GM21381 (cell line): ENCODE results near the gene RAB11FIP4.

Source experiments
- ATAC-seq: cut with Tn5 transposase; IDR thresholded peaks from one replicate; pipeline ENCODE4 v1.9.1; 2021; ENCODE audit warnings: mild to moderate bottlenecking, moderate library complexity; ENCODE audit not compliant: unreplicated experiment

Gene RAB11FIP4

DNA sequence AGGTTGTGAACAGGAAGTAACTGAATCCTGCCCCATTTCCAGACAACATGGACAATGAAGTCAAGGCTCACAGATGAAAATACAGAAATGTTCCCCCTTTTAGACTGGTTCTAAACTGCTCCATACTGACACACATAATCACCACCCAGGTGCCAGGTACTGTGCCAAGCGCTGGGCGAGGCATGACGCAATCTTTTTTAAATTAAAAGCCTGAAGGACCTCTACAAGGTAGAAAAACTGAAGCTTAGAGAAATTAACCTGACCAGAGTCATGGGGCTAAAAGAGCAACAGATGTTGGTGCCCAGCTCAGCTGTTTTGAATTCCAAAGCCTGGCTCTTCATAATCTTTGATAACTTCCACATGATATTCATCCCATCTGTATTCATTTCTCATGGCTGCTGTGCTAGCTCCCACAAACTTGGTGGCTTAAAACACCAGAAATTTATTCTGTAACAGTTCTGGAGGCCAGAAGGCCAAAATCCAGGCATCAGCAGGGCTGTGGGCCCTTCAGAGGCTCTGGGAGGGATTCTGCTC is 4.9 kb upstream of the RAB11FIP4 start:
- no peak for ATAC-seq

DNA sequence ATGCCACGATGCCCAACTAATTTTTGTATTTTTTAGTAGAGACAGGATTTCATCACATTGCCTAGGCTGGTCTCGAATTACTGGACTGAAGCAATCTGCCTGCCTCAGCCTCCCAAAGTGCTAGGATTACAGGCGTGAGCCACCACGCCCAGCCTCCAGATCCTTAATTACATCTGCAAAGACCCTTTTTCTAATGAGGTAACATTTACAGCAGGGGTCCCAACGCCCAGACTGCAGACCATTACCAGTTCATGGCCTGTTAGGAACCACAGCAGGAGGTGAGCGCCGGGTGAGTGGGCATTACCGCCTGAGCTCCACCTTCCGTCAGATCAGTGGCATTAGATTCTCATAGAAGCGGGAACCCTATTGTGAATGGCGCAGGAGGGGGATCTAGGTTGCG is 4.0 kb upstream of the RAB11FIP4 start:
- no peak for ATAC-seq

DNA sequence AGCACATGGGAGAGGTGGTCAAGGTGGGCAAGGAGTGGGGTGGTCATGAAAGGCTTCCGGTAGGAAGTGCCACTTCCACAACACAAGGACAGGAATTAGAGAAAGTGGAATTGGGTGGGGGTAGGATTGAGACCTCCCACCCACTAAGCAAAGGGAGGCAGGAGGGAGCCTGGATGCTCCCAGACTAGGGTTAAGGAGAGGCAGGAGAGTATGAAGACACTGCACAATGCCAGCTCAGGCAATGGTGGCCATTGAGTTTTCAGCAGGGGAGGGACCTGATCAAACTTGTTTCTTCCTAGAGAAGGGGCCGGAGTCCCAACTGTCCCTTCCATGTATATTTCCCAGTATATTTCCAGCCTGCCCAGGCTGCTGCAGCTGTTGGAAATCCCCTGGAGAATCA is 3.1 kb upstream of the RAB11FIP4 start:
- ATAC-seq, result no peak

DNA sequence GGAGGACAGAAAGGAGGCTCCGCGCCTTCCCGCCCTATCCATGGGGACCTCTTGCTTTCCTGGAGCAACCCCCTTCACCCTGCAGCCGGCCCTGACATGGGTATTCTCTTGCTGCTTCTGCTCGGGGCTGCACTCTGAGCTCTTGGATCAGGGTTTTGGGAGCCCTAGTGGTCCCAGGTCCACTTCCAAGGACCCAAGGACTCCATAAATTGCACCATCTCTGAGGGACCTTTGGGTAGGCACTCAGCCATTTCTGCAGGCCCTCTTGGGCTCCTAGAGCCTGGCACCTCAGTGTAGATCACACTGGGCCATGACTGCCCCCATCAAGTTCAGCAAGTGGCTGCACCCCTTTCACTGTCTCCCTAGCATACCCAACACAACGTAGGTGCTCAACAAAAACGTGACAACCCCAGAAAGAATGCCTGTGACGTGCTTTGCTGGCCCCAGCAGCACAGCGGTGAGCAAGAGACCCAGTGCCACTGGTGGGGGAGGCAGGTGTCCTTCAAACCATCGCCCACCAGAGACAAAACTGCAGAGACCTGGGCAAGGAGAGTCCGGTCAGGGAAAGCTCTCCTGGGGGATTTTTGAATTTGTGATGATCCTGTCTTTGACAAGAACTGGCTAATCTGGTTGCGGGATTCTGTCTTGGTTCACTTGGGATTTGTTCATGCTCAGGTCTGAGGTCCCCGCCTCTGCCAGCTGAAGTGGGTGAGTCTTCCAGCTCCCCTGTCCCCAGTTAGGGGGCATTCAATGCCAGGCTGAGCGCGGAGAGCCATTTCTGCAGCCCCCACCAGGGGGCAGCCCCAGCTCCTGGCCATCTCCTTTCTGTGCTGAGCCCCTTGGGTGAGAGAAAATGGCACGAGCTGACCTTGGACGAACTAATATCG is 2.5 kb upstream of the RAB11FIP4 start:
- no peak for ATAC-seq

DNA sequence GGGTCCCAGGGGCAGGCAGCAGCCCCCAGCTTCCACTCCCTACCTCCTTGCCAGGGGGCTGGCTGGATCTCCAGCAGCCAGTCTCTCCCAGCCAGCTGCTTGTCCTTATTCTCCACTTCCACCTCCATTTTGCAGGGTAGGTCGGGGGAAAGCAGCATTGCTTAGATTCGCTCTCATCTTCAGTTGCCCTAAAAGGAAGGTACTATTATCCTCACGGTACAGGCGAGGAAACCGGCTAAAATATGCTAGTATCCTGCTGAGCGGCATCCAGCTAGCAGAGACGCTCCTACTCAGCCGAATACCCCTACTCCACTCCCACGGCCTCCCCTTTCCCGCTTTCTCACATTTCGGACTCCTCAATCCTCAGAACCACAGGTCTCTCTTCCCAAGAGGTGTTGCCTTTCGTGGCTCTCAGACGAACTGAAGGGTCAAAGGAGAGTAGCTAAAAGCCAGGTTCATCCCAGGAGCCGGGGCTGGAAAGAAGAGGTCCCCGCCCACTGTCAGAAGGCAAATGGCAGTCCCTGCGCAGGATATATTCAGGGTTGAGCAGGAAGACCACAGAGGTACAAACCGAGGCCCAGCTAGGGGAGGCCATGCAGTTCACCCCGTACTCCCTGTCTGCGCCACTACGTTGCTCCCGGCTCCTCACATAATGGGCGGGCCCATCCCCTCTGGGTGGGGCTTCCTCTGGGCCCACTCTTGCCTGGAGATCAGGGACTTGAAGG is 1.7 kb upstream of the RAB11FIP4 start:
- ATAC-seq, result no peak

DNA sequence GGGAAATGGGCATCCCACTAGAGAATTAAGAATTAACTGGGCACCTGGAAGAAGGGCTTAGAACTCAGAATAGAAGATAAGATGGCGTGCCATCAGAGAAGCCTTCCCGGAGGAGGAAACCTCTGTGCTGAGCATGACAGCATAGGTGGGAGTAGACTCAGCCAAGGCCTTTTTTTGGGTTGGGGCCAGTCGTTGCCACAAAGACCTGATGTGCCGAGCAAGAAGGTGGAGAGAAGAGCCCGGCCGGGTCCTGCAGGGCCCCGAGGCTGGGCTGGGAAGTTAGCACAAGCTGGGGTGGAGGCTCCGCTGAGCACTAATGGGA is 1.1 kb upstream of the RAB11FIP4 start:
- ATAC-seq, result no peak

DNA sequence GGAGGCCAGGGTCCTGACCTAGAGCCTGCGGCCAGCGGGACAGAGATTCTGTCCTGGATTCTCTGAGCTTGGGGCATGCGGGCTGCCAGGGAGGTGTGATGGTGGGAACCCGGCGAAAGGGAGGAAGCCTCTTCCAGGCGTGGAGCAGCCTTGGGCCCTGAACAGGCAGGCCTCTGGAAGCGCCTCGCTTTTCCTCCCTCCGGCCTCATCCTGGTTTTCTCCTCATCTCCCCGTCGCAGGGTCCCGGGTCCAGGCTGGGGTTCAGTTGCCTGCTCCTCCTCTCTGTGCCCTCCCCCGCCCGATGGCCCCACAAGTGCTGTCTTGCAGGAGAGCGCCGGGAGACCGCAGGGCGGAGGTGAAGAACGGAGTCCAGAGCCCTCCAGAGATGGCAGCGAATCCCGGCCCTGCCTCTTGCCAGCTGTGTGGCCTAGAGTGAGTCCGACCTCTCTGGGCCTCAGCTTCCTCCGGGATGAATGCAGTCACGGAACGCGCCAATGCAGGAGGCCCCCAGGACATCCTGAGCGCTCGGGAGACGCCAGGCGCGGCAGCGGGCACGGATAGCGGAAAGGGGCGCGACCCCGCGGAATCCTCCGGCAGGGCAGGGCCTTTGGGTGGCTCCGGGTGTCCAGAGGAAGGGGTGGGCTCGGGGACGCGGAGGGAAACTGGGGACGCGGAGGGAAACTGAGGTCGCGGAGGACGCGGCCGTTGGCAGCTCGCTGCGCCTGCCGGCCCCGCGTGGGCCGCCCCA is 553 bp upstream of the RAB11FIP4 start:
- ATAC-seq, result no peak

DNA sequence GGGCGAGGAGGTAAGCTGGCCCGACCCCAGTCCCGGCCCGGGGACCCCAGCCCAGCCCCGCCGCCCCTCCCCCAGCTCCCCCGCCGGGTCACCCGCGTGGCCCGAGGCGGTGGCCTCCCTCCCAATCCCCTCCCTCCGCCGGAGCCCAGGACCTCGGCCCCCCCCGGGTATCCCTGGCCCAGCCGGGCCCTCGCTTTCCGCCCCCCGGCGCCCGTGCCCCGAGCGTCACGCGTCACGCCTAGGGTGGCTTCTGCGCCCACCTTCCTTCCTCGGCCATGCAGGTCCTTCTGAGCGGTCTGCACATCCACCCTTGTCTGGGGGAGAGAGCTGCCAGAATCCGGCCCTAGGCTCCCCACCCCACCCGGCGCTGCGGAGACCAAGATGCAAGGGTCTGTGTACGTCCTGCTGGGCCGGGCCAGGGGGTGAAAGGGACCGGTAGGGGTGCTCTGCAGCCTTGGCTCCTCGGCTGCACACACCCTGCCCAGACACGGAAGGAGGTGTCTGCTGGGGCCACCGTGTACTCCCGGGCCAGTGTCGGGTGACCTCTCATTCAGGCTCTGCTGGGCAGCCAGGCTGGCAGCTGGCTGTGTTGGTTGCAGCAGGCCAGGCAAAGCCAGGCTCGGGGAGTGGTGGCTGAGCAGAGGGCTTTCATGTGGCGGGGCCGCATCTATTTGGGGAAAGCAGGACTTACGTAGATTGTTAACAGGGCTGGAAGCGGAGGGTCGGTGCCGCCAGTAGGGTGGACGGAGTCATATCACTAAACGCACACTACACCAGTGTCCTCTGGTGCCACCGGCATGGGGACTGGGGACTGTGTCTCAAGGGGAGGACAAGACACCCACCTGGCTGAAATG is 754 bp downstream of the RAB11FIP4 start:
- ATAC-seq, result no peak

DNA sequence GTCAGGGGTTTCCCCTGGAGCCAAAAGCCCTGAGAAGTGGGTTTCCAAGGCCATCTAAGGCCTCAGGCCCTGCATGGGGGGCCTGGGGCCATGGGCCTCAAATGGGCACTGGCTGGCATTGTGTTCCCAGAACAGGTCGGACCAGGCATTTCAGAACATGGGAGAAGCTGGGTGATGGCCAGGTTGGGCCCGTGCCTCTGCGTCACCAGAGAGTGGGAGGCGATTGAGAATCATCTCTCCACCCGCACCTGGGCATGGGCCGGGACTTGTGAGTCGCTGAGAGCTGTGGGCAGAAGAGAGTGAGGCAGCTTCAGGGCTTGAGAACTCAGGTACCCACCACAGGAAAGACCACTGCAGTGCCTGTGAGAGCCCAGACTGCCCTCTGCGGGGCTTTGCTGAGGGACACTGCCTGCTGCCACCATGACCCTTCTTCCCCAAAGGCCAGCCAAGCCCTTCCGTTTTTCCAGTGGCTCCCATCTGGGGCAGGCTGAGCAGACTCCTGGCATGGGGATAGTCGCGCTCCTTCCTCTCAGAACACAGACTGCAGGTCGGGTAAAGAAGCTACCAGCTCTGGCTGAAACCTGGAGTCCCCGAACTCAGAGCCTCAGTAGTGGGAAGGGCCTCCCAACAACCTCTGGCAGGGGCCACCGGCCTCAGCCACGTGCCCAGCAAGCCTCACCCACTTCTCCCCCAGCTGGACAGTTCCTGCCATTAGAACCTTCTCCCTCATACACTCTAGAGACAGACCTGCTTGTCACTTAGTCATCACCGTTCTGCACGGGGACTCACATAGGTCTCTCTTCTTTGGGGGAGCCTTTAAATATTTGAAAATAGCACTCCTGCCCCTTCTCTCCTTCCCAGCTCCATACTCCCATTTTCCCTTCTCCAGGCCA is 1.6 kb downstream of the RAB11FIP4 start:
- ATAC-seq, result no peak

DNA sequence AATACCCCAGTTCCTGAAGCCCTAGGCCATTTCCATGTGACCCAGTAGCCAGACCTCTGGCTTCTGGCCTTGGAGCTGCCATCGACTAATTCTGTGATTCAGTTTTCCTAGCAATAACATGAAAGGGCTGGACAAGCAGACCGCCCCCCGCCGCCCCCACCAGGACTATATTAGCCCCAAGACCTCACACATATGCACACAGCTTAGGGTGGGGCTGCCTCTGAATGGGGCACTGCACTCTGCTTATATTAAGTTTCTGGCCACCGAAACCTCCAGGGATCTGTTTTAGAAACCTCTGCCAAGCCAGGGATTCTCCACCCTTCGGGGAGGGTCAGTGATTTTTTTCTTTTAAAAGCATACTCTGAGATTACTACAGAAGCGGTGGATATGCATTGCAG is 2.3 kb downstream of the RAB11FIP4 start:
- no peak for ATAC-seq

DNA sequence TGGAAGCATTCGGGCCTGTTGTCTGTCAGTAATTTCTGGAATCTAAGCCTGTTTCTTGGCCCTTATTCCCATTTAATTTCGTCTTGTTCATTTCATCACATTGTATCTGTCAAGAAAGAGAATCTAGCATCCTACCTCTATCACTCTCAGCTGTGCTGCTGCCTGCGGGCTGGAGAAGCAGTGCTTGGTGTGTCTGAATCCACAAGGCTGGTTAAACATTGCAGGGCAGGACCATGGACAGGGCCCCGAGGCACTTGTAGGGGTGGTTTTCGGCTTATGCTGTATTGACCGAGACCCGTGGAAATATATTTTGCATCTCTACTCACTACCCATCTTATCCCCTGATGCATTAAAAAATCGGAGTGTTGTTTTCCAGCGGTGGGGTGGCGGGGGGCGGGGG is 3.1 kb downstream of the RAB11FIP4 start:
- ATAC-seq, result no peak

DNA sequence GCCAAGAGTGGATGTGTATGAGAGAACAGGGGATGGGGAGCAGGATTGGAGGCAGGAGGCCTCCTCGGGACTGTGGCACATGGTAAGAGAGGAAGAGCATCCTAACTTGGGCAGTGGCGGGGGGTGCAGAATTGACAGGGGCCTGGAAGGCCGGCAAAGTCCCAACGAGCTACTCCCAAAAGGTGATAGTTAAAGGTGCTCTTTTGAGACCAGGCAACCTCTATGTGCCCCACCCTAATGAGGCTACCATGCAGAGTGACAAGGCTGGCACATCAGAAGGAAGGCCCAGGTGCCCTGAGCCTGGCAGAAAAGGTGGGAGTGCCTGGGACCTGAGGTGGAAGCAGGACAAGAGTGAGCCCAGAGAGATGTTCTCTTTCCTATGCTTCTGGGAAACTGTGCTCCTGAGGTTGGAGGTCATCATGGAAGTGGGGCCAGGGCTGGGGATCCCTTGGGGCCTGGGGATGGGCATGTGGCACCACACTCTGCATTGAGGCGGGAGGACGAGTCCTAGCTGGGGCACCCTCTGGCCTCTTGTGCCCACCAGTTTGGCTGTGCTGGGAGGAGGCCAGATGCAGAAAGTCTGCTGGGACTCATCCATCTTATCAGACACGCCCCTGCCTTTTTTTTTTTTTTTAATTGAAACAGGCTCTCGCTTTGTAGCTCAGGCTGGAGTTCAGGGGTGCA is 5.9 kb downstream of the RAB11FIP4 start:
- ATAC-seq, result no peak

DNA sequence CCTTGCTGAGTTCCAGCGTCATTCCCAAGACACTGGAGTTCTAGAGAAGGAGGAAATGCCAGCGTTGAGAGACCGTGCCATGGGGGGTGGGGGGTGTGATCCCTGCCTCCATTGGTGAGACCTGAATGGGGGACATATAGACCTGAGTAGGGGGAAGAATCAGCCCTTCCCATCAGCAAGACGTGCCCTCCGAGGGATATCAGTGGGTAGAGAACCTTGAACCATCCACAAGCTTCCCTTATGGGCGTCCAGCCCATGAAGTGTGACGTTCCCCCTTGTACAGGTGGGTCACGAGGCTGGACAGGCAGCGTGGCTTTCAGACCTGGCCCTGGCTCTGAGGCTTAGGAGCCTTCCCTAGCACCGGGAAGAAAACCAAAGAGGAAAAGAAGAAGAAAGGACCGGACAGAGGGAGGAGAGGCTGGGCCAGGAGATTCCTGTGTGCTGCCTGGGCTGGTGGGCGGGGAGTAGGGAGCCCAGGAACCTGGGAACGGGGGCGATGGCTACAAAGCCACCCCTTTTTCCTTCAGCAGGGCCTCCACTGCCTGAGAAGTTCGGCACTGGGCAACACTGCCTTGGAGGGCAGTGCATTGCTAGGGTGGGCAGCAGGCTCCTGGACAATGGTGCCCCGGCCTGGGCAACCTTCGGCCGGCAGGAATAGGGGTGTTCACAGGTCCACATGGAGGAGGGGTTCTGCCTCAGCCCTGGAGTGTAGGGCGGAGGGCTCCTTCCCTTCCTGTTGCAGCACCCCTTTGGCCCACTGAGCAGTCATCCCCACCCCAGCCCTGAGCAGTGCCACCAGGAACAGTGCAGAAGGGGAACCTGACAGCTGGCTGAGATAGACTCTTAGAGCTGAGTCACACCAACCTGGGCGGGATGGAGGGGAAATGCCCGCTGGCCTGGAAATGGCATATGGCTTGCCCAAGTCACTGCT is 7.2 kb downstream of the RAB11FIP4 start:
- no peak for ATAC-seq

DNA sequence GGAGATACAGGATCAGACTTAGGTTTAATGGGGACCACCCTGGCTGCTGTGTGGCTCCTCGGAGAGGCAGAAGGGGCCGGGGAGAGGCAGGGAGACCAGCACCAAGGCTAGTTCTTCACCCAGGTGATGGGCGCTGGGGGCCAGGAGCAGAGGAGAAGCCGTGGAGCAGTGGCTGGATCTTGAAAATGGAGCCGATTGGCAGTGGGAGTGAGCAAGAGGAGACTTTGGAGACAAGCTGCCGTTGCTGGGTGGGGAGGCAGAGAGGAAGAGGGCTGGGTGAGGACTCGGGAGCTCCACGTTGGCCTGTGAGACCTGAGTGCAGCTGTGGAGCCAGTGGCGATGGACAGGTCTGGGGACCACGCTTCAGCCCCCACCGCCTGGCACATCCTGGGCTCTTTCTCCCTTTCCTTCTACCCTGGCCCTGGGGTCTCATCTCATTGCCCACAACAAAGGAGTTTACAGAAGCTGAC is 9.0 kb downstream of the RAB11FIP4 start:
- no peak for ATAC-seq

DNA sequence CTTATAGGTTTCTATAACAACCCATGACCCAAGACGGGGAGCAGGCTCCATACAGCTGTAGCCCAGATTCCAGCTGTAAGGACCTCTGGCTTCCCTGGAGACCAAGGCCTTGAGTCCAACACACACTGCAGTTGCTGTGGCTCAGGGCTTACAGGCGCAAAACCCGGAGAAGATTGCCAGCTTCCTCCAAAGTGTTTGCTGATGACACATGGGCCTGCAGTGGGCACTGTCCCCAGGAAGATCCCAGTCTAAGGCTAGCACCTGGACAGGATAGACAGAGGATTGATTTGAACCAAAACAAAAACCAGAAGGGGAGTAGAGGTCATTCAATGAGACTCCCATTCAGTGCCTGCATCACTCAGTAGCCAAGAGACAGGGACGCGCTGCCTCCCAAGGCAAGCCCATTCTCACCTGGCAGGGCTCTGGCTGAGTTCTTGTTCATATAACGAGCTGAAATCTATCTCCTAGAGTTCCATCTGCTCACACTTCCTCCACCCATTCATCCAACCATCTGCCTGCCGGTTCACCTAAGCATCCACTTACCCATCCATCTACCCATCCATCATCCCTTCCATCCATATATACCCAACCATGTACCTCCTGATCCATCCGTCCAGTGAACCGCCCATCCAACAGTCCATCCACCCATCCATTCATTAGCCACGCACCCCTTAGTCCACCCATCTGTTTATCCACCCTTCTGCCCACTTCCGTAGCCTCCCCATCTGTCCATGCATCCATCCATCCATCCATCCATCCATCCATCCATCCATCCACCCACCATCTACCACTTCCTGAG is 10.2 kb downstream of the RAB11FIP4 start:
- ATAC-seq, result no peak

DNA sequence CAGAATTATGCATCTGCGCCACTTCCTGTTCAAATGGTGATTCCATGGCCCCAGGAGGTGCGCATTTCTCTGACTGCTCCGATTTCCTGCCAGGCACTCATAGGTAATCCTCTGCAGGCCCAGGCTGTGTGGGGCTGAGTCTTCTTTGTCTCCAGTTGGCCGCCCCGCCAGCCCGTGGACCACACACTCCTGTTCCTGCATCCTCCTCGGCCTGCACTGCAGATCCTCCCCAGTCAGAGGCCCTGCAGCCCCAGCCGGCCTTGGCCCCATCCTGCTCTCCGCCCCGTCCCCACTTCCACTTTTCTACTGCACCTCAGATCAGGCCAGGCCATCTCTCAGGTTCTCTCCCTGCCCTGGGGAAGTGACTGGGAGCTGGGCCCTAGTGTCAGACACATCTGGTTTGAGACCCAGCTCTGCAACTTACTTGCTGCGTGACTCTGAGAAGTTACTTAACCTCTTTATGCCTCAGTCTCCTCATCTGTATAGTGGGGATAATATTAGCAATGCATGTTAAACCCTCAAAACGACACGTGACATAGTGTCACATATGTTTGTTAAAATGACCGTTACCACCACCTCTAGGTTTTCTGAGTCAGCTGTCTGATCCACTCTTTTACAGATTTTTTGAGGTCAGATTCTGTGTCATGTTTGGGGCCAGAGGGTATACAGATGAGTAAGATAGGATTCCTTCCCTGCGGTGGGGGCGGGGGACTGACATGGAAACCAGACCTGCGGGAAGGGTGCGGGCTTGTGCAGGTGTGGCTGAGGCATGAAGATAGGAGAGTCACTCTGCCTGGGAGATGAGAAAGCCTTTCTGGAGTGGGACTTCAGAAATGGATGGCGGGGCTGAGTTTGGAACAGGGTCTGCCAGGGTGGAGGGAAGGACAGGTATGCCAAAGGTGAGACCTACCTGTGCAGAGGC is 12.8 kb downstream of the RAB11FIP4 start:
- no peak for ATAC-seq
